Fibroblast of pulmonary artery (primary cell): ENCODE measurements around the gene SHTN1.

Experiments
- DNase-seq: peaks from one replicate; pipeline ENCODE4 v3.0.0-alpha.2; 2010; ENCODE audit warnings: low read depth
- H3K4me3 ChIP-seq: replicated peaks from 2 replicates; pipeline ENCODE4 v1.5.1; 2011; ENCODE audit warnings: low read depth, mild to moderate bottlenecking, control low read depth, low read length, moderate library complexity
- TF ChIP-seq, protein P1 (sequence below): IDR thresholded peaks from 2 replicates; pipeline ENCODE4 v1.5.1; 2011; ENCODE audit warnings: mild to moderate bottlenecking, control low read depth, low read length, inconsistent platforms; ENCODE audit errors: missing control alignments

Gene SHTN1

GRCh38 chr10:116853701-116854100, 151.3 kb downstream of the SHTN1 start:
- DNase-seq, result no peak
- no peak overlapping the region for H3K4me3 ChIP-seq
- TF ChIP-seq, protein P1, sequence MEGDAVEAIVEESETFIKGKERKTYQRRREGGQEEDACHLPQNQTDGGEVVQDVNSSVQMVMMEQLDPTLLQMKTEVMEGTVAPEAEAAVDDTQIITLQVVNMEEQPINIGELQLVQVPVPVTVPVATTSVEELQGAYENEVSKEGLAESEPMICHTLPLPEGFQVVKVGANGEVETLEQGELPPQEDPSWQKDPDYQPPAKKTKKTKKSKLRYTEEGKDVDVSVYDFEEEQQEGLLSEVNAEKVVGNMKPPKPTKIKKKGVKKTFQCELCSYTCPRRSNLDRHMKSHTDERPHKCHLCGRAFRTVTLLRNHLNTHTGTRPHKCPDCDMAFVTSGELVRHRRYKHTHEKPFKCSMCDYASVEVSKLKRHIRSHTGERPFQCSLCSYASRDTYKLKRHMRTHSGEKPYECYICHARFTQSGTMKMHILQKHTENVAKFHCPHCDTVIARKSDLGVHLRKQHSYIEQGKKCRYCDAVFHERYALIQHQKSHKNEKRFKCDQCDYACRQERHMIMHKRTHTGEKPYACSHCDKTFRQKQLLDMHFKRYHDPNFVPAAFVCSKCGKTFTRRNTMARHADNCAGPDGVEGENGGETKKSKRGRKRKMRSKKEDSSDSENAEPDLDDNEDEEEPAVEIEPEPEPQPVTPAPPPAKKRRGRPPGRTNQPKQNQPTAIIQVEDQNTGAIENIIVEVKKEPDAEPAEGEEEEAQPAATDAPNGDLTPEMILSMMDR, result no peak

GRCh38 chr10:116853287-116853686, 151.7 kb downstream of the SHTN1 start:
- no peak overlapping the region for H3K4me3 ChIP-seq
- TF ChIP-seq, protein P1, result no peak
- DNase-seq, result no peak

DNA sequence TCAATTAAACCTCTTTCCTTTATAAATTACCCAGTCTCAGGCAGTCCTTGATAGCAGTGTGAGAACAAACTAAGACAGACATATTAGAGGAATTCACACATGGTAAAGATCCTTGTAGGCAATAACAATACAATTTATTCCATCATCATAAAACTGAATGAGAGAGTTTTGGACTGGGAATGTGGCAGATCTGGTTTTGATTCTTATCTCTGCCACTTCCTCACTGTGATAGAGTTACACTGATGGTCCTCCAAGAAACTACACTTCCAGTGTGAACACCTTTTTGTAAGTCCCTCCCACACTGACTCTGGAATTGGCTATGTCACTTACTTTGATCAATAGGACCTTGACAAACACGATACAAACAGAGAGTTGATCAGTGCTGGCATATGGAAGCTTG, 152.7 kb downstream of the SHTN1 start:
- H3K4me3 ChIP-seq, result no peak overlapping the region
- DNase-seq, result no peak
- TF ChIP-seq, protein P1, result no peak

- H3K4me3 ChIP-seq, result peak overlapping the region; percentile 68
- TF ChIP-seq, protein P1, result no peak
Measured at GRCh38 chr10:116850058-116850611, 154.9 kb downstream of the SHTN1 start.

GRCh38 chr10:116849248-116850057, 155.5 kb downstream of the SHTN1 start, which contains the start of gene ENO4:
ENO4 (plus strand) TSS chr10:116849499; CDS start chr10:116849567, 68 bp downstream.
- DNase-seq, result peak; percentile 80
- H3K4me3 ChIP-seq, result peak within 1 kb of the TSS; percentile 68
- TF ChIP-seq, protein P1, result no peak

More at GRCh38 chr10:116850058-116850611, 154.9 kb downstream of the SHTN1 start:
- DNase-seq, result no peak

GRCh38 chr10:116848944-116849247, 156.1 kb downstream of the SHTN1 start:
- peak overlapping the region; percentile 68 for H3K4me3 ChIP-seq
- TF ChIP-seq, protein P1, result no peak
- no peak for DNase-seq
